ENCODE measurements around the gene ZFP90.
A peak's percentile ranks its signal among the peaks of the same experiment; 100 is the strongest.
"Not testable (repeated sequence)": the region's sequence is repeated elsewhere in the genome, so short reads cannot be mapped to it uniquely, and the experiment has no call there.

Gene ZFP90

GRCh38 chr16:68519225-68519745 is 19.8 kb upstream of the ZFP90 start:
- DNase-seq = no peak

GRCh38 chr16:68520649-68521086 is 18.4 kb upstream of the ZFP90 start:
- DNase-seq = peak; percentile 70

- no peak for DNase-seq
These were observed 14.8 kb upstream of the ZFP90 start for GRCh38 chr16:68524069-68524820.

GRCh38 chr16:68526143-68526781 is 12.8 kb upstream of the ZFP90 start:
- DNase-seq = no peak

- no peak for DNase-seq
These were observed 12.3 kb upstream of the ZFP90 start for GRCh38 chr16:68526782-68527145.

- no peak for DNase-seq
These were observed 10.9 kb upstream of the ZFP90 start for GRCh38 chr16:68528233-68528632.

GRCh38 chr16:68528686-68529379 is 10.3 kb upstream of the ZFP90 start:
- DNase-seq = peak; percentile 73

GRCh38 chr16:68529608-68529930 is 9.5 kb upstream of the ZFP90 start:
- DNase-seq = no peak

GRCh38 chr16:68529931-68530701 is 9.0 kb upstream of the ZFP90 start:
- DNase-seq = peak; percentile 72

GRCh38 chr16:68533937-68534336 is 5.2 kb upstream of the ZFP90 start:
- no peak for DNase-seq

- DNase-seq = no peak
These were observed 3.8 kb upstream of the ZFP90 start for GRCh38 chr16:68535331-68535730.

- DNase-seq = peak; percentile 13
These were observed 684 bp downstream of the ZFP90 start for GRCh38 chr16:68539711-68540239.

- DNase-seq = no peak
These were observed 9.9 kb downstream of the ZFP90 start for GRCh38 chr16:68548947-68549346.

- no peak for DNase-seq
These were observed 14.1 kb downstream of the ZFP90 start for GRCh38 chr16:68553186-68553585.

- not testable (repeated sequence) for DNase-seq
These were observed 21.2 kb downstream of the ZFP90 start for GRCh38 chr16:68560341-68560740.

- no peak for DNase-seq
These were observed 24.7 kb downstream of the ZFP90 start for GRCh38 chr16:68563631-68564381.

- DNase-seq = no peak
These were observed 25.4 kb downstream of the ZFP90 start for GRCh38 chr16:68564382-68564985.

GRCh38 chr16:68574479-68574878 is 35.4 kb downstream of the ZFP90 start:
- DNase-seq = no peak

GRCh38 chr16:68575082-68575481 is 36.0 kb downstream of the ZFP90 start:
- DNase-seq = no peak

- DNase-seq = no peak
These were observed 38.3 kb downstream of the ZFP90 start for GRCh38 chr16:68577352-68577853.

Measured in NCI-H2227 treated with DMSO at 0.1 percent for 48 hours (cell line).